Activated CD4-positive, alpha-beta T cell treated with anti-CD3 and anti-CD28 coated beads, Interleukin-2, Interleukin-4, amounts not matched to agents 100 ng/mL and 50 ng/mL, durations not matched to agents 16 hours and 8 hours (primary cell): ENCODE results near the gene TBC1D22B.
"Not testable (repeated sequence)": the region's sequence is repeated elsewhere in the genome, so short reads cannot be mapped to it uniquely, and the experiment has no call there.

ENCODE experiments used
- DNase-seq: peaks from one replicate; pipeline ENCODE4 v3.0.0-alpha.2; 2020; ENCODE audit warnings: low spot score

TBC1D22B gene

DNA sequence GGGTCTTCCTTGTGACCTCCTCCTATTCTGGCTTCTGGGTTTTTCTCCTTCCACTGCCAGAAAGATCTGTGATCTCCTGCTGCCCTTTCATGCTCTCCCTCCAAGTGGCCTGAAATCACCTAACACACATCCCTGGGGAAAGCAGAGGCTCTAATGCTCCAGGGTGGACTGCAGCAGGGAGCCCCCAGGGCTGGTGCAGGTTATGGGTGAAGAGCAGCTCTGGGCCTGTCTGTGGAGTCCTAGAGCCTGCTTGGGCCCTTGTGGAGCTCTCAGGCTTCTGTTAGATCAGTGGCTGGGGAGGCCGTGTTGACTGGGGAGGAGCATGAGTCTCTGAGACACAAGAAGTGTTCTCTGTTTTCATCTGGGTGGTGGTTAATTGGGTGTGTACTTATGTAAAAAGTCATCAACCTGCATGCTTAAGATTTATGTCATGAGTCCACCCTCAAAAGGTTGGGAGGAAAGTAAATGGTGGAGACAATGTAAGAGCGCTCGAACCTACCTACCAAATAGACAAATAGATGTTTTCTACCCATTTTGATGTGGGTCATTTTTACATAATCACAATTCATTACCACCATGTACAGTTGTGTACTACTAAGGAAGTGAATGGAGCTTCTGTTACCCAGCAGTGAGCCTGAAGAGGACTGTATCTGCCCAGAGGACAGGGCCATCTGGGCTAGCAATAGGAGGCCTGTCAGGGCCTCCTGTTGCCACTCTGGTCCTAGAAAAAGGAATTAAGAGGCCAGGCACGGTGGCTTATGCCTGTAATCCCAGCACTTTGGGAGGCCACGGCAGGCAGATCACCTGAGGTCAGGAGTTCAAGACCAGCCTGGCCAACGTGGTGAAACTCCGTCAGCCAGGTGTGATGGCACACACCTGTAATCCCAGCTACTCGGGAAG lies 64.2 kb downstream of the TBC1D22B start:
- no peak for DNase-seq

DNA sequence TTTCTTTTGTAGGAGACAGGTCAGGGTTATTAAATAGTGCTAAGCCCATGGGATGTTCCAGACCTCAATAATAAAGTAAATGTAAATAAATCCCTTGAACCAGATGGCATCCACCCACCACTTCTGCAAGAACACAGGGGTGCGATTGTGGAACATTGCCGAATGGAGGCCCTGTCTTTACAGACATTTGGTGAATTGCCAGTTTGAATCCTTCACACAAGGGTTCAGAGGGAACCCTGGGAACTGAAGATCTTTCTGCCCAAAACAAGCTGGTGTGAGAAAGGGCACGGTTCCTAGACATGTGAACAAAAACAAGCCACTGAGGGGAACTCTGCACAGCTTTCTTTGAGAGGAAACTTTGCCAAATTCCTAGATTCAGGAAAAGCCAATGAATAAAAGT lies 66.0 kb downstream of the TBC1D22B start:
- DNase-seq: no peak

DNA sequence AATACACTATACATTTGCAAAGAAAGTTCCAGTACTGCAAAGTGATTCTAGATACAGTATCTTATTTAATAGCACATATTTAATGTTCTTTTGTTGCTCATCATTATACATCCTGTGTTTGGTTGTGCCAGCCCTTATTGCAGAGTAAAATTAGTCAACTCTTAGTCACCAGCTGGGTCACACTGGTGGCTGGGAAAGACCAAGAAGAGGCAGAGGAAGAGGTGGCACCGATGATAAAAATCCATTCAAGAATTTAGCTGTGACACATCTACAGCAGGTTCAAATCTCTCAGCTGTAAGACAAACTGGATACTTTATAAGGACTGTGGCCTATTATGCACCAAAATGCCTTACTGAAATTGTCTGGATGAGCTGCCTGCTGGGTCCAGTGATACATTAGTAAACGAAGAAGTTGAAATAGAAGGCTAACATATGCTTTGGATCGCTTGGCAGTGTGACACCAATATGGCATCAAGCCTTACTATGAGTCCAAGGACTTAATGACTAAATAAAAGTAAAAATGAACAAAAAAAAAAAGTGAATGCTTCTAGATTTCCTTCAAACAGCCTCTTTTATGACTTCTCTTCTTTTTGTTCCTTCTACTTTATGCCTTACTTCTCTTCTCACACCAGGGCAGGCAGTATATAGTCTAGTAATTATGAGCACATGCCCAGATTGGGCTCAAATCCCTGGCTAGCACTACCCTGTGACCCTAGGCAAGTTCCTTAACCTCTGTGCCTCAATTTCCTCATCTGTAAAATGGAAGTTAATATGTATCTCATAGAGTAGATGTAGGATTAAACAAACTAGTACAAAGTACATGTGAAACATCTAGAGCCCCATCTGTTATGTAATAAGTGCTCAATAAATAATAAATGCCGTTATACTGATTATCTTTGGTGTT lies 66.8 kb downstream of the TBC1D22B start:
- DNase-seq: peak; percentile 65

DNA sequence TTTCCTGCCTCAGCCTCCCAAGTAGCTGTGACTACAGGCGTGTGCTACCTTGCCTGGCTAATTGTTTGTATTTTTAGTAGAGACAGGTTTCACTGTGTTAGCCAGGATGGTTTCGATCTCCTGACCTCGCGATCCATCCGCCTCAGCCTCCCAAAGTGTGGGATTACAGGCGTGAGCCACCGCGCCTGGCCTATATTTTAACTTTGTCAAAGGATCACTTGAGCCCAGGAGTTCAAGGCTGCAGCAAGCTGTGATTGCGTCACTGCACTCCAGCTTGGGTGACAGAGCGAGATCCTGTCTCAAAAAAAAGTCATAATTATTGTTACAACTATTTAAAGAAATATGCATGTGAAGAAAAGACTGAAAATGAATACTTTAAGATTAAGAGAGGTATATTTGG lies 72.8 kb downstream of the TBC1D22B start:
- not testable (repeated sequence) for DNase-seq

DNA sequence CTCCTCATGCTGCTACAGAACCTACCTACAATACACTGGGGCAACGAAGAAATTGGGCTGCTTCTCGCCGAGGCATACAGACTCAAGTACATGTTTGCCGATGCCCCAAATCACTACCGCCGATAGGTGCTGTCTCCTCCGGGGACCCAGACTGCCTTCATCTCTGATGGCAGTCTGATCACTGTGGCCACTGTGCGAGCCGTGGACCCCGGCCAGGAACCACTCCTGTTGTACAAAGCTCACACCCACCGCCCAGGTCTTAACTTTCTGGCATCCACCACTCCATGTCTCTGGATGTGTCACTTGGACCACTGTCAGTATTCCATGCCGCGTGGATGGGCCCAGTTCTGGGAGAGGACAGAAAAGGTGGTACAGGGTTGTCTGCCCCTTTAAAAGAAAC lies 73.5 kb downstream of the TBC1D22B start:
- no peak for DNase-seq

DNA sequence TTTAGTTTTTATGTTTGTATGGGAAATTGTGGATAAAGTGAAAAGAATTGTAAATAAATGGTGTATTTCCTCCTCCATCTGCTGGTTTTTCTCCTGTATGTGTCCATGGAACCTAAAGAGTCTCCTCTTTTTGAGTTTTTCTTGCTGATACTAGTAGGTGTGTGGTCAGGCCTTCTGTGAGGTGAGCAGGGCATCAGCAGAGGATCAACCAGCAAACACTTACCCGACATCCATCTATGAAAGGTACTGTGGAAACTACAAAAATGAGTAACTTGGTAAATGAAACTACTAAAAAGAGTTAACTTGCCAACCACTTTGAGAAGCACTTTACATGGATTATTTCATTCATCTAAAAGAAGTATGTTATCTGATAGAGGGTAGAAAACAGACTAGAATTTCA lies 75.3 kb downstream of the TBC1D22B start:
- DNase-seq: peak; percentile 14

DNA sequence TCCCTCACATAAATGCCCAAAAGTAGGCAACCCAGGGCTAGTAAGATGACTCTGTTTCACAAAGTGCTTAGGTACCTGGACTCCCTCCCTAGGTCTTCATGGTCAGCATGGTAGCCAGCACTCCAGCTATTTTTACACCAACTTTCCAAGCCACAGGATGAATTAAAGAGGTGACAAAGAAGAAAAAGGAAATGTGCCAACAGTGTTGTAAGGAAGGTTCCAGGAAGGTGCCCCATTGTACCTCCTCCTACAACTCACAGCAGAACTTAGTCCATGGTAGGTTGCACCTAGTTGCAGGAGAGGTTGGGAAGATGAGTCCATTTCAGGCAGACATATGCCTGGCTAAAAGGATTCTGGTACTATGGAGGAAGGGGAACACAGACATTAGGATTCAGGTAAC lies 76.5 kb downstream of the TBC1D22B start:
- DNase-seq: no peak

DNA sequence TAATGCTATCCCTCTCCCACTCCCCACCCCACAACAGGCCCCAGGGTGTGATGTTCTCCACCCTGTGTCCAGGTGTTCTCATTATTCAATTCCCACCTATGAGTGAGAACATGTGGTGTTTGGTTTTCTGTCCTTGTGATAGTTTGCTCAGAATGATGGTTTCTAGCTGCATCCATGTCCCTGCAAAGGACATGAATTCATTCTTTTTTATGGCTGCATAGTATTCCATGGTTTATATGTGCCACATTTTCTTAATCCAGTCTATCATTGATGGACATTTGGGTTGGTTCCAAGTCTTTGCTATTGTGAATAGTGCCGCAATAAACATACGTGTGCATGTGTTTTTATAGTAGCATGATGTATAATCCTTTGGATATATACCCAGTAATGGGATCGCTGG lies 80.7 kb downstream of the TBC1D22B start:
- DNase-seq: not testable (repeated sequence)

DNA sequence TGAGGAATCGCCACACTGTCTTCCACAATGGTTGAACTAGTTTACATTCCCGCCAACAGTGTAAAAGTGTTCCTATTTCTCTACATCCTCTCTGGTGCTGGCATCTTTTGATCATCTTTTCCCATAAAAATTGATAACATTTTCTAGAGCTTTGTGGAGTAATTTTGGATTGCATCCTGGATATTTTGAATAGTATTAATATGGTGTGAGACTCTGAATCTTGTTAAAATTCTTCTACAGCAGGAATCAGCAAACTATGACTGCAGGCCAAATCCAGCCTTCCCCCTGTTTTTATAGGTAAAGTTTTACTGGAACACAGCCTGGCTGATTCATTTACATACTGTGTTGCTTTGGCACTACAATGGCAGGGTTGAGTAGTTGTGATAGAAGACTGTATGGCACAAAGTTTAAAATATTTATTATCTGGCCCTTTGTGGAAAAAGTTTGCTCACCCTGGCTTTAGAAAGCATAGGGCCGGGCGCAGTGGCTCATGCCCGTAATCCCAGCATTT lies 81.2 kb downstream of the TBC1D22B start:
- DNase-seq: no peak

DNA sequence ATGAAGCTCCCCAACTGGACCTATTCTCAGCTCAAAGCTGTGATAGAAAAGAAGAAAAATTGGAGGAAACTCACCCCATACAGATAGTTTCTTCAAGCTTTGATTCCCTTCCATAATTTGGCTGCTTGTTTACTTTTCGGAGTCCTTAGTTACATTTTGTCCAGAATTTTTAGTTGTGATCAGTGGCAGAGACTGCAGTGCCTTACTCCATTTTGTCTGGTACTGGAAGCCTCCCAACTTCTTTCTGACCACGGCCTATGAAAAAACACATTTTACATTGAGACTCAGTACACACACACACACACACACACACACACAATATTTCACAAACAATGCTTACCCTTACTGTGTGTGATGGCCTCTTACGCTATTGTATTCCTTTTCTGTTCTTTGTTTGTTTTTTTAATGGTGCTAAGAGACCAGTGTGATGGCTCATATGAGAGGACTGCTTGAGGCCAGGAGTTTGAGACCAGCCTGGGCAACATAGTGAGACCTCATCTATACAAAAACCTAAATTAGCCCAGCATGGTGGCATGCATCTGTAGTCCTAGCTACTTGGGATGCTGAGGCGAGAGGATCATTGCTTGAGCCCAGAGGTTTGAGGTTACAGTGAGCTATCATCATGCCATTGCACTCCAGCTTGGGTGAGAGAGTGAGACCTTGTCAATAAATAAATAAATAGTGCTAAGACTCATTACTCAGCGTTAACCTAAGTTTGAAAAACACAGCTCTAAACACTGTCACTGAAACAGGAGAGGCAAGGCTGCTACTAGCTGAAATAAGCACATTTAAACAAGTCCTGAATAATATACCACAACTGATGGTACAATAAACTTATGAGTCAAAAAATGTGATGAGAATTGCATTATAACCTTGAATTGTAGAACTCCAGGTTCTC lies 82.4 kb downstream of the TBC1D22B start:
- DNase-seq: no peak

DNA sequence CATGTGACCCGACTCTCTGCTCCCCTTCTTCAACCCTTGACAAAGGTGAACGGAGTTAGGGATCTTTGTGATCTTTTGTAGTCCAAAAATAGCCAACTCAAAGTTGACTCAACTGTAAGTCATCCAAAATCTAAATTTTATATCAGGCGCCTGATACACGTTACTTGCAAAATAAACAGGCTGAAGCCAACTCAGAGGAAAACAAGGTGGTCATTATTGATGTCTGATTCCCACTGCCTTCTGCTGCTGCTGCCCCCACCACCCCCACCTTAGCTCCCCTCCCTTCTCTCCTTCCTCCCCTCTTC lies 83.0 kb downstream of the TBC1D22B start:
- no peak for DNase-seq

DNA sequence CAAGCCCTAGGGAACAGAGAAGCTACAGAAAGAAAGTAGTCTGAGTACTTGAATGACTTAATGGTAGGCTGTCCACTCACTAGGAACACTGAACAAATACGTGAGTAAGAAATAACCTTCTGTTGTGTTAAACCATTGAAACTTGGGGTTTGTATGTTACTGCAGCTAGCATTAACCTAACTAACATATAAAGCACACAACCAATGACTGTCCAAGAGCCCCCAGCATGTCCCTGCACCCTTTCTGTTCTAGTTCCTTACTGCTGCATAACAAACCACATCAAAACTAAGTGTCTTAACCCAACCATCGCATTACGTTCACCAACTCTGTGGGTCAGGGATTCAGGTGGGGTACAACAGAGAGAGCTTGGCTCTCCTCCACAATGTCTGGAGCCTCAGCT lies 85.7 kb downstream of the TBC1D22B start:
- DNase-seq: no peak

DNA sequence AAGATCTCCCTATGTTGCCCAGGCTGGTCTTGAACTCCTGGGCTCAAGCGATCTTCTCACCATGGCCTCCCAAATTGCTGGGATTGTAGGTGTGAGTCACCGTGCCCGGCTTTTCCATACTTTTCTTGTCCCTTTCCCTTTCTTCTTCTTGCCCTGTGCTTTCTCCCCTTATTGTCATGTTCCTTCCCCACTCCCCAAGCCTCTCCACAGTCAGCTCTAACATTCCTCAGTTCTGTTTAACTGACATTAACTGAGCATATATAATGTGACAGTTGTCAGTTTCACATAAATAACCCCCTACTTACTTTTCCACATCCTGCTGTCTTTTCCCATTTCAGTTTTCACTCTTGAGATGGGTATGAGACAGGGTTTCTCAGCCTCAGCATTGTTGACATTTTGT lies 86.7 kb downstream of the TBC1D22B start:
- DNase-seq: no peak

DNA sequence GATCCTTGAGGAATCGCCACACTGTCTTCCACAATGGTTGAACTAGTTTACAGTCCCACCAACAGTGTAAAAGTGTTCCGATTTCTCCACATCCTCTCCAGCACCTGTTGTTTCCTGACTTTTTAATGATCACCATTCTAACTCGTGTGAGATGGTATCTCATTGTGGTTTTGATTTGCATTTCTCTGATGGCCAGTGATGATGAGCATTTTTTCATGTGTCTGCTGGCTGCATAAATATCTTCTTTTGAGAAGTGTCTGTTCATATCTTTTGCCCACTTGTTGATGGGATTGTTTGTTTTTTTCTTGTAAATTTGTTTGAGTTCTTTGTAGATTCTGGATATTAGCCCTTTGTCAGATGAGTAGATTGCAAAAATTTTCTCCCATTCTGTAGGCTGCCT lies 88.2 kb downstream of the TBC1D22B start:
- not testable (repeated sequence) for DNase-seq

DNA sequence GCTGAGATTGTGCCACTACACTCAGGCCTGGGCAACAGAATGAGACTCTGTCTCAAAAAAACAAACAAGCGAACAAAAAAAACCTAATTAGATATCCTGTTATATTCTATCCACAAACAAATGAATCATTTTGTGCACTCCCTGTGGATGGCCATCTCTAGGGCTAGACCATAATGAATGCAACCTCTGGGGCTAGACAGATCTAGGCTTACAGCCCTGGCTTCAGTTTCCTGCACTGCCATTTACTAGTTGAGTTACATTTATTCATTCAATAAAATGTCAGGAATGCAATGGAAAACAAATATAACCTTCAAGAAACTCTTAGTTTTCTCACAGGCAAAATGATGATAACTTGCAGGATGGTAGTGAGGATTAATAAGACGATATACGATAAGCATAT lies 89.6 kb downstream of the TBC1D22B start:
- no peak for DNase-seq

DNA sequence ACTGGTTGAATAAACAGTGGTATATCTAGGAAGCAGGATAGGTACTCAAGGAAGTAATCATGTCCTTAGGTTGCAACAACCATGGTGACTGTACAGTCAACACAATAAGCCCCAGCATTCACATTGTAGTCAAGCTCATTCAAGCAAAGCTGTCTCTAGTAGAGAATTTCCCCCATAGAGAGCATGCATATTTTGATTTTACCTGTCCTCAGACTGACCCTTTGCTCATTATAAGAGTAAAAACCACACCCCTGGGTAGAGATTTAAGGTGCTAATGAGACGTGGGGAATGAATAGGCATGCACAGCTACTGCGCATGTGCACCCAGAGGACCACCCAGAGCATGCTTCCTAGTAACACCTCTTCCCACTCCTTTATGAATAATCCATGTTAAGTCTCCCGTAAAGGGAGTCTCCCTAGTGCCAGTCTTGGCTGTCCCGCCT lies 90.1 kb downstream of the TBC1D22B start:
- DNase-seq: no peak

DNA sequence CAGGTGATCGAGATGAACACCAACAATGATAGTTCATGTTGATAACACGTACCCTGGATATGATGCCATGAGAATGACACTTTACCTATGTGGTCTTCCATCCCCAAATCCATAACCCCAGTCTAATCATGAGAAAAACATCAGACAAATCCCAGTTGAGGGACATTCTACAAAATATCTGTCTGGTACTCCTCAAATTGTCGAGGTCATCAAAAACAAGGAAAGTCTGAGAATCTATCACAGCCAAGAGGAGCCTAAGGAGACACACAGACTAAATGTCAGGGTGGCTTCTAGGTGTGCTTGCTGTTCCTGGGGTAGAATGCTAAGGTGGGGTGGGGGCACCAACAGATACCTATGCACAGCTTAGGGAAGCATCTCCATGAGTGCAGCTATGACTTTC lies 93.5 kb downstream of the TBC1D22B start:
- DNase-seq: no peak

DNA sequence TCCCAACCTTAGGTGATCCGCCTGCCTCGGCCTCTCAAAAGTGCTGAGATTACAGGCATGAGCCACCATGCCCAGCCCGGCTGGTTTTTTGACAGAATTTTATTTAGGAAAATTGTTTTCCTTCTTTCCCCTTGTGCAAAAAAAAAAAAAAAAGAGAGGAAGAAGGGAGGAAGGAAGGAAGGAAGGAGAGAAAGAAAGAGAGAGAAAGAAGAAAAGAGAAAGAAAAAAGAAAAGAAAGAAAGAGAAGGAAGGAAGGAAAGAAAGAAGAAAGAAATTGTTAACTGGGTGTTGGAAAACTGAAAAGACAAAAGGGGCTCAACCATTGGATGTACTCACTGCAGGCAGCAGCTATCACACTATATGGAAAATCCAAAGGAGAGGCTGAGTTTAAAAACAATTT lies 94.8 kb downstream of the TBC1D22B start:
- DNase-seq: no peak

DNA sequence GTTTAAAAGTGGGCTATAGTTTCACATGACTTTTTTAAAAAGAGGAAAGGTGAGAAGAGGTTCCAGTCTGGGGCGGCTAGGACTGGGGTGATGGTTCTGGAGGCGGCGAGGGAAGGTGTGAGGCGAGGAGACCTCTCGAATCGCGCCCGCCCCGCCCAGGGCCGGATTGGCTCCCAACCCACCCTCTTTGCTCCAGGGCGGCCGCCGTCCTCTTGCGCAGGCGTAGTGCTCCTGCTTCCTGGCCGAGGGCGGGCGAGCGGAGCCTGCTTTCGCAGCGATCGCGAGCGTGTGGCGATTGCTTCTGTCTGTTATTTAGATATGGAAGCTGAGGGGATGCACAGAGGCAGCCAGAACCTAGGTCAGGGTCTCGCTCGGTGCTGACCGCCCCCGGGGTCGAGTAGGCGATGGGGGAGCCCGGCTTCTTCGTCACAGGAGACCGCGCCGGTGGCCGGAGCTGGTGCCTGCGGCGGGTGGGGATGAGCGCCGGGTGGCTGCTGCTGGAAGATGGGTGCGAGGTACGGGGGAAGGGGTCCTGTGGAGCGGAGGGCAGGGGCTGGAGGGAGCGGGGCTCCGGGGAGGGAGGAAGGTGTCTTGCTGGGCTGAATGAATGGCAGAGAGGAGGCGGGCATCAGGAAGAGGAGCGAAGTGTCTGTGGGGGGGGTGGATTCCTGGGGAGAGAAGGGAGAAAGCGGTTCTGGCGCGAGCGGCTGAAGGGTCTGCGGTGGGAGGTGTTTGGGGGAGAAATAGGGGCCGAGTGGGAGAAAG lies 96.4 kb downstream of the TBC1D22B start, which contains the start of gene RNF8:
Gene RNF8, plus strand, starts transcription at position 223 of the 765 bp plus-strand sequence. Its CDS starts 182 bp downstream, at position 405.
- peak; percentile 95 for DNase-seq

DNA sequence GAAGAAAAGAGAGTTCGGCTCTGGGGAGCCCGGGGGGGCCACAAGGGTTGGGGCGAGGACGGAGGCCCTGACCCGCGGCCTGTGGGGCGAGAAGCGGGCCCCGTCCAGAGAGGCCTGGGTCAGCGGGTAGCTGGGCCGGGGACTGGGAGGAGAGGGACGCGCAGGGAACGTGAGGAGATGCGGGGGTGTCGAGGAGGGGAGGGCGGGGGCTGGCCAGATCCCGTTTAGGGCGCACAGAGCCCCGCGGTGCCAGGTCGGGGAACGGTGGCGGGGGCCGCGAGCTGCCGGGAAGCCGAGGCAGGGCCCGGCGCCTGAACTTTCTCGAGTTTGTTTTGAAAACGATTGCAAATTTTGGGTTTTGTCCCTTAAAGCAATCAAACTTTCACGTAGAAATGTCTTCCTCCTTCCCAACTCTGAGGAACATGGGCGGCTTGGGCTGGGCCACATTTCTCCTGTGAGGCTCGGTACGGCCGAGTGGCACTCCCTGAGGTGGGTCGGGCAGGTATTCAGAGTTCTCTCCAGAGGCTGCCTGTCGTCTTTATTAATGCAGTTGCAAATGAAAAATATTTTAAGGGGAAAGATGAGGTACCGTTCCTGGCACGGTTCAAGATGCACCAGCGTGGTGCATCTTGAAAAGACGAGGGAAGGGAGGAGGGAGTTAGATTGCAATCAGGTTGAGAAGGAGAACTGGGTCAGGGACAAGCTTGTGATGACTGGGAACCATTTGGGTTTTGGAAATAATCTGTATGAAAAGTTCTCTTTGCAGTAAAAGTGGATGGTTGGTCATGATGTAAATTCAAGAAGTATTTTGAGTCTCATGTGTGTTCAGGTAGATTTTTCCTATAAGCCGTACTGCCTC lies 97.2 kb downstream of the TBC1D22B start:
- peak; percentile 4 for DNase-seq
